OCI-LY1 (cell line): ENCODE data around the gene BPIFB3.

Experiments used
- H2AFZ ChIP-seq: fragments of 200-600 bp; sonication (generic), shearing (Covaris generic); 2 replicates; pipeline ENCODE4 v1.6.0; 2014; ENCODE audit warnings: antibody characterized with exemption, mild to moderate bottlenecking, low read length
- H3F3A ChIP-seq: fragments of 200-600 bp; sonication (generic), shearing (Covaris generic); 2 replicates; pipeline ENCODE4 v1.6.0; 2014; ENCODE audit warnings: mild to moderate bottlenecking, antibody characterized with exemption, low read length, moderate library complexity; ENCODE audit not compliant: insufficient read depth
- H3K27ac ChIP-seq: fragments of 200-600 bp; sonication (generic); 2 replicates; pipeline ENCODE4 v1.5.1; 2014; ENCODE audit warnings: low read length, mixed run types, mild to moderate bottlenecking, low read depth; ENCODE audit not compliant: poor library complexity, severe bottlenecking
- H3K27me3 ChIP-seq: fragments of 200-600 bp; sonication (generic); 2 replicates; pipeline ENCODE4 v1.6.0; 2014; ENCODE audit warnings: antibody characterized with exemption, mild to moderate bottlenecking, low read length, moderate library complexity; ENCODE audit not compliant: insufficient read depth
- H3K36me3 ChIP-seq: fragments of 200-600 bp; sonication (generic); 2 replicates; pipeline ENCODE4 v1.6.1; 2014; ENCODE audit warnings: mild to moderate bottlenecking, antibody characterized with exemption, low read length, moderate library complexity, mixed read lengths; ENCODE audit not compliant: insufficient read depth
- H3K4me1 ChIP-seq: fragments of 200-600 bp; sonication (generic); 2 replicates; pipeline ENCODE4 v1.5.1; 2014; ENCODE audit warnings: mild to moderate bottlenecking, low read length, moderate library complexity; ENCODE audit not compliant: insufficient read depth, severe bottlenecking
- H3K4me2 ChIP-seq: fragments of 200-600 bp; sonication (generic), shearing (Covaris generic); 2 replicates; pipeline ENCODE4 v1.6.1; 2014; ENCODE audit warnings: low read length
- H3K4me3 ChIP-seq: fragments of 200-600 bp; sonication (generic); 2 replicates; pipeline ENCODE4 v1.5.1; 2014; ENCODE audit warnings: low read length, low read depth, mild to moderate bottlenecking, mixed read lengths; ENCODE audit not compliant: poor library complexity, severe bottlenecking
- H3K79me2 ChIP-seq: fragments of 200-600 bp; shearing (Covaris generic); 2 replicates; pipeline ENCODE4 v1.6.1; 2016; ENCODE audit warnings: mixed run types, low read length, mixed read lengths; ENCODE audit not compliant: insufficient read depth
- H3K9ac ChIP-seq: fragments of 200-600 bp; sonication (generic), shearing (Covaris generic); 2 replicates; pipeline ENCODE4 v1.6.1; 2014; ENCODE audit warnings: mild to moderate bottlenecking, low read length, mixed read lengths
- H3K9me2 ChIP-seq: fragments of 200-600 bp; sonication (generic), shearing (Covaris generic); 2 replicates; pipeline ENCODE4 v1.6.1; 2014; ENCODE audit warnings: low read depth, mild to moderate bottlenecking, low read length, mixed read lengths
- H3K9me3 ChIP-seq: fragments of 200-600 bp; shearing (Covaris generic); 2 replicates; pipeline ENCODE4 v1.6.1; 2014; ENCODE audit warnings: low read length, mixed read lengths
- H4K20me1 ChIP-seq: fragments of 200-600 bp; sonication (generic), shearing (Covaris generic); 2 replicates; pipeline ENCODE4 v1.6.0; 2016; ENCODE audit warnings: mild to moderate bottlenecking, low read length; ENCODE audit not compliant: insufficient read depth
- CTCF ChIP-seq: fragments of 200-600 bp; sonication (generic), shearing (Covaris generic); IDR thresholded peaks from 2 replicates; pipeline ENCODE4 v1.5.1; 2017; ENCODE audit warnings: mild to moderate bottlenecking, antibody characterized with exemption, low read length, moderate library complexity, mixed read lengths
- EZH2 ChIP-seq: fragments of 200-600 bp; sonication (generic), shearing (Covaris generic); IDR thresholded peaks from 2 replicates; pipeline ENCODE4 v1.8.0; 2017; ENCODE audit warnings: borderline replicate concordance, mixed run types, mild to moderate bottlenecking, antibody characterized with exemption, low read length, moderate library complexity, mixed read lengths

Gene BPIFB3

GRCh38 chr20:33031531-33031930, 22.2 kb upstream of the BPIFB3 start, which contains the start of gene BPIFB6:
TSS of gene BPIFB6 (plus strand) at chr20:33031648. CDS start at chr20:33031648, 0 bp downstream.
- Histone ChIP-seq H3K4me2 (no peak within 1 kb of the TSS), H2AFZ (no peak within 1 kb of the TSS), H3F3A (no peaks in the 10 kb centered on the region), H3K36me3 (no peaks in the 10 kb centered on the region), H3K27ac (no peak within 1 kb of the TSS), H3K4me1 (no peaks in the 10 kb centered on the region), H3K27me3 (no peaks in the 10 kb centered on the region; the same call in 1 of the 2 replicates), H3K79me2 (no peaks in the 10 kb centered on the region), H3K9me2 (no peaks in the 10 kb centered on the region), H4K20me1 (no peaks in the 10 kb centered on the region), H3K9me3 (no peaks in the 10 kb centered on the region), H3K9ac (no peak within 1 kb of the TSS), H3K4me3 (no peak within 1 kb of the TSS)
- no peak for TF ChIP-seq EZH2
- no peak for TF ChIP-seq CTCF

GRCh38 chr20:33032555-33032954, 21.1 kb upstream of the BPIFB3 start:
- TF ChIP-seq EZH2 (no peak), CTCF (no peak)
- no peaks in the 10 kb centered on the region for H3K9me2 ChIP-seq
- H3K27ac ChIP-seq, result no peak overlapping the region
- no peak overlapping the region for H2AFZ ChIP-seq
- H3K4me3 ChIP-seq, result no peak overlapping the region
- no peaks in the 10 kb centered on the region; the same call in 1 of the 2 replicates for H3K27me3 ChIP-seq
- H3K4me1 ChIP-seq, result no peaks in the 10 kb centered on the region
- no peaks in the 10 kb centered on the region for H3K9me3 ChIP-seq
- no peaks in the 10 kb centered on the region for H3F3A ChIP-seq
- no peak overlapping the region for H3K9ac ChIP-seq
- no peaks in the 10 kb centered on the region for H3K79me2 ChIP-seq
- no peak overlapping the region for H3K4me2 ChIP-seq
- no peaks in the 10 kb centered on the region for H4K20me1 ChIP-seq
- no peaks in the 10 kb centered on the region for H3K36me3 ChIP-seq

GRCh38 chr20:33033381-33033780, 20.3 kb upstream of the BPIFB3 start:
- no peak overlapping the region for H3K9ac ChIP-seq
- no peaks in the 10 kb centered on the region for H3K36me3 ChIP-seq
- TF ChIP-seq CTCF (no peak), EZH2 (no peak)
- H3F3A ChIP-seq, result no peaks in the 10 kb centered on the region
- no peaks in the 10 kb centered on the region for H3K9me2 ChIP-seq
- H3K4me1 ChIP-seq, result no peaks in the 10 kb centered on the region
- no peaks in the 10 kb centered on the region for H3K9me3 ChIP-seq
- H4K20me1 ChIP-seq, result no peaks in the 10 kb centered on the region
- no peaks in the 10 kb centered on the region; the same call in 1 of the 2 replicates for H3K27me3 ChIP-seq
- no peak overlapping the region for H3K4me3 ChIP-seq
- H3K4me2 ChIP-seq, result no peak overlapping the region
- no peaks in the 10 kb centered on the region for H3K79me2 ChIP-seq
- no peak overlapping the region for H2AFZ ChIP-seq
- H3K27ac ChIP-seq, result no peak overlapping the region
